ENCODE data around the gene IMP3.

IMP3 gene

DNA sequence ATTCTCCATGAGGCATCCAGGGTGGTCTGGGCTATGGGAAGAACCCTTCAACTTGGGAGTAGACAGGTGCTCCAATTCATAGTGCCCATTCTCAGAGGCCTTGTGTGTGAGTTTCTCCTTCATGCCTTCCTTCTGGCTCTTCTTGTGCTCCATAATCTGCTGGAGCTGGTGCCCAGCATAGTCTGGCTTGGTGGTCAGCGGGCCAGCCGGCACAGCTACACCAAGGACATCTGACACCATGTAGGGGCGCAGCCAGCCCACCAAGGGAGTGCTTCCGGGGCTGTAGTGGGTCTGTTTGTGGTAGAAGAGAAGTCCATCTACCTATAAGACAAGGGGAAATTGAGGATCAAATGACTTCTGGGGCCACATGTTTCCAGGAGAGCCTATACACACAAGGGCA, 41.7 kb downstream of the IMP3 start:
- Histone ChIP-seq H3K9ac (ENCODE audit: low read length) (no peak overlapping the region), H3K4me3 (ENCODE audit: low read length) (no peak overlapping the region), H3K27me3 (replicated peaks; ENCODE audit: control insufficient read depth, insufficient read depth, low read length) (no peaks in the 10 kb centered on the region), H3K9me3 (ENCODE audit: control insufficient read depth, low read length) (no peaks in the 10 kb centered on the region), H3K36me3 (ENCODE audit: control insufficient read depth, insufficient read depth, low read length, severe bottlenecking) (peaks cover 66% of the 10 kb centered on the region), H3K4me1 (ENCODE audit: control insufficient read depth, insufficient read depth, low read length) (peaks cover 15% of the 10 kb centered on the region)
- no peak for DNase-seq (ENCODE audit: low read depth)

- DNase-seq (ENCODE audit: low read depth) = peak; percentile 29
- H3K4me3 ChIP-seq (ENCODE audit: low read length) = no peak overlapping the region
- no peak overlapping the region for H3K9ac ChIP-seq (ENCODE audit: low read length)
- H3K27me3 ChIP-seq (replicated peaks; ENCODE audit: control insufficient read depth, insufficient read depth, low read length) = no peaks in the 10 kb centered on the region
- H3K36me3 ChIP-seq (ENCODE audit: control insufficient read depth, insufficient read depth, low read length, severe bottlenecking) = peaks cover 66% of the 10 kb centered on the region
- peaks cover 15% of the 10 kb centered on the region for H3K4me1 ChIP-seq (ENCODE audit: control insufficient read depth, insufficient read depth, low read length)
- no peaks in the 10 kb centered on the region for H3K9me3 ChIP-seq (ENCODE audit: control insufficient read depth, low read length)
These were observed 42.2 kb downstream of the IMP3 start for GRCh38 chr15:75597667-75598341.

DNA sequence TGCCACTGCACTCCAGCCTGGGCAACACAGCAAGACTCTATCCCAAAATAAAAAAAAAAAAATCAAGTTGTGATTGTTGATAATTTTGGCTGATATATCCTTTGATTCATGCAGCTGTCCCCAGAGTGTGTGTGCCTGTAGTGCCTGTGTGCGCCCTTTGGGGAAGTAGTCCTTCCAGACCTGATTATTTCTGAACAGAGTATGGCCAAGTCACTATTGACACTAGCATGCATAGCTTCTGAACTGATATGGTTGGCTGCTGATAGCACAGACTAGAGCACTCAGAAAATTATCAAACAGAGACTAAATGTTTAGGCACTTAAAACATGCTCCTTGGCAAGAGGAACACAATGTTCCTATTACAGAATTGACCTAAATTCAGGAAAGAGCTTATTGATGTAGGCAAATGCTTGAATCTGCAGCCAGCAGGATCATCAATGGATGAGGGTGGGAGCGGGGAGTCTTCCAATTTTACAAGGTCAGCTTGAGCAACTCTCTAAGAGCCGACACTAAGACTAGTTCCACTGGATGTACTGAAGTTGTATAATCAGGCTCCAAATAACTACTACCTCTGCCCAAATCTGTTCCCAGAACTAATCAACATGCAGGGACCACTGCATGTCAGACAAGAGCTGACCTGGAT, 43.2 kb downstream of the IMP3 start:
- no peaks in the 10 kb centered on the region for H3K27me3 ChIP-seq (replicated peaks; ENCODE audit: control insufficient read depth, insufficient read depth, low read length)
- no peaks in the 10 kb centered on the region for H3K9me3 ChIP-seq (ENCODE audit: control insufficient read depth, low read length)
- no peak overlapping the region for H3K4me3 ChIP-seq (ENCODE audit: low read length)
- H3K9ac ChIP-seq (ENCODE audit: low read length) = no peak overlapping the region
- DNase-seq (ENCODE audit: low read depth) = no peak
- peaks cover 70% of the 10 kb centered on the region for H3K36me3 ChIP-seq (ENCODE audit: control insufficient read depth, insufficient read depth, low read length, severe bottlenecking)
- peaks cover 15% of the 10 kb centered on the region for H3K4me1 ChIP-seq (ENCODE audit: control insufficient read depth, insufficient read depth, low read length)

- DNase-seq (ENCODE audit: low read depth) = no peak
- H3K36me3 ChIP-seq (ENCODE audit: control insufficient read depth, insufficient read depth, low read length, severe bottlenecking) = peaks cover 55% of the 10 kb centered on the region
These were observed 45.7 kb downstream of the IMP3 start for GRCh38 chr15:75594276-75594675.

DNA sequence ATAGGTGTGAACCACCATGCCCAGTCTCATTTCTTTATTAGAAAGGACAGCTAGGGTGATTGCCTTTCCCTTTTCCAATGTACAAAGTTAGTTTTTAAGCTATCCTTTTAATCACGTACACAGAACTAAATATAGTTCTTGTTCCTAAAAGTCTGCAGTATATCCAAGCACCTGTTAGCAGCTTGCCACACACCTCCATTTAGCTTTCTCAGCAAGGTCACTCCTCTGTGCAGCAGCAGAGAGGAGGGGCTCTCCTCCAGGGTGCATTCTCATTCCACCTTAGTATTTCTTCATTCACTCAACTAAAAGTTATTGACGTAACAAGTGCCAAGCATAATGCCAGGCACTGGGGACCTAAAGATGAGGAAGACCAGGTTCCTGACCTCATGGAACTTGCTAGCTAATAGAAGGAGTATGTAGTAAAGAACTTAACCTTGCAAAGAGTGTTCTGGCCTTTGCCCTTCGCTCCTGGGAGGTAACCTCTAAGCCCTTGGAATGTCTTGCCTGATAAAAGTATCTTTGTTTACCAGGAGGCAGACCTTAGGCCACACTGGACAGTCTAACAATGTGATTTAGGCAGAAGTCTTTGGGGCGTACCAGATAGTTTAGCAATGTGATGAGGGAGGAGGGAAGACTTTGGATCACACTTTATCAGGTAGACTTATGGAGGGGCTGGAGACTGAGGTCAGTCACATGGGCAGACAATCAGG, 48.2 kb downstream of the IMP3 start:
- DNase-seq (ENCODE audit: low read depth) = no peak
- no peak overlapping the region for H3K4me3 ChIP-seq (ENCODE audit: low read length)

More at GRCh38 chr15:75594276-75594675, 45.7 kb downstream of the IMP3 start:
- no peaks in the 10 kb centered on the region for H3K9me3 ChIP-seq (ENCODE audit: control insufficient read depth, low read length)
- H3K4me3 ChIP-seq (ENCODE audit: low read length) = no peak overlapping the region
- H3K9ac ChIP-seq (ENCODE audit: low read length) = no peak overlapping the region
- peaks cover 15% of the 10 kb centered on the region for H3K4me1 ChIP-seq (ENCODE audit: control insufficient read depth, insufficient read depth, low read length)
- H3K27me3 ChIP-seq (replicated peaks; ENCODE audit: control insufficient read depth, insufficient read depth, low read length) = no peaks in the 10 kb centered on the region

GRCh38 chr15:75590239-75590638, 49.8 kb downstream of the IMP3 start:
- H3K9me3 ChIP-seq (ENCODE audit: control insufficient read depth, low read length) = no peaks in the 10 kb centered on the region
- no peaks in the 10 kb centered on the region for H3K27me3 ChIP-seq (replicated peaks; ENCODE audit: control insufficient read depth, insufficient read depth, low read length)
- peaks cover 21% of the 10 kb centered on the region for H3K36me3 ChIP-seq (ENCODE audit: control insufficient read depth, insufficient read depth, low read length, severe bottlenecking)
- no peak for DNase-seq (ENCODE audit: low read depth)
- no peak overlapping the region for H3K4me3 ChIP-seq (ENCODE audit: low read length)
- no peaks in the 10 kb centered on the region for H3K4me1 ChIP-seq (ENCODE audit: control insufficient read depth, insufficient read depth, low read length)
- no peak overlapping the region for H3K9ac ChIP-seq (ENCODE audit: low read length)

More for the DNA sequence above, 48.2 kb downstream of the IMP3 start:
- no peak overlapping the region for H3K9ac ChIP-seq (ENCODE audit: low read length)
- peaks cover 3% of the 10 kb centered on the region for H3K4me1 ChIP-seq (ENCODE audit: control insufficient read depth, insufficient read depth, low read length)
- no peaks in the 10 kb centered on the region for H3K9me3 ChIP-seq (ENCODE audit: control insufficient read depth, low read length)
- no peaks in the 10 kb centered on the region for H3K27me3 ChIP-seq (replicated peaks; ENCODE audit: control insufficient read depth, insufficient read depth, low read length)
- peaks cover 36% of the 10 kb centered on the region for H3K36me3 ChIP-seq (ENCODE audit: control insufficient read depth, insufficient read depth, low read length, severe bottlenecking)
